ENCODE results near the gene DUS2.

DNA sequence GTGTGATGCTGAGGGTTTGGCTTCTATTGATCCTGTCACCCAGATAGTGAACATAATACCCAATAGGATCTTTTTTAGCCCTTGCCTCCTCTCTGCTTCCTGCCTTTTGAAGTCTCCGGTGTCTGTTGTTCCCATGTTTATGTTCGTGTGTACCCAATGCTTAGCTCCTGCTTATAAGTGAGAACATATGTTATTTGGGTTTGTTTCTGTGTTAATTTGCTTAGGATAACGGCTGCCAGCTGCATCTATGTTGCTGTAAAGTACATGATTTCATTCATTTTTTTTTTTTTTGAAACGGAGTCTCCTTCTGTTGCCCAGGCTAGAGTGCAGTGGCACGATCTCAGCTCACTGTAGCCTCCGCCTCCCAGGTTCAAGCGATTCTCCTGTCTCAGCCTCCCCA is 23.0 kb downstream of the DUS2 start:
- TF ChIP-seq ZNF777 (tag by site-specific recombination; IDR thresholded peaks at IDR 0.05; ENCODE audit: borderline replicate concordance), result no peak
- TF ChIP-seq ZNF514 (tag by site-specific recombination; IDR thresholded peaks at IDR 0.05), result no peak
- TF ChIP-seq ZNF221 (tag by site-specific recombination; IDR thresholded peaks at IDR 0.05; ENCODE audit: borderline replicate concordance), result no peak
- TF ChIP-seq ZFP41 (tag by site-specific recombination; IDR thresholded peaks at IDR 0.05; ENCODE audit: borderline replicate concordance), result no peak
- no peak for TF ChIP-seq ZBTB11 (tag by site-specific recombination; conservative IDR thresholded peaks at IDR 0.05; ENCODE audit: low read depth)
- no peak for TF ChIP-seq CTCF (tag by site-specific recombination; IDR thresholded peaks at IDR 0.05)
- TF ChIP-seq, protein P1, sequence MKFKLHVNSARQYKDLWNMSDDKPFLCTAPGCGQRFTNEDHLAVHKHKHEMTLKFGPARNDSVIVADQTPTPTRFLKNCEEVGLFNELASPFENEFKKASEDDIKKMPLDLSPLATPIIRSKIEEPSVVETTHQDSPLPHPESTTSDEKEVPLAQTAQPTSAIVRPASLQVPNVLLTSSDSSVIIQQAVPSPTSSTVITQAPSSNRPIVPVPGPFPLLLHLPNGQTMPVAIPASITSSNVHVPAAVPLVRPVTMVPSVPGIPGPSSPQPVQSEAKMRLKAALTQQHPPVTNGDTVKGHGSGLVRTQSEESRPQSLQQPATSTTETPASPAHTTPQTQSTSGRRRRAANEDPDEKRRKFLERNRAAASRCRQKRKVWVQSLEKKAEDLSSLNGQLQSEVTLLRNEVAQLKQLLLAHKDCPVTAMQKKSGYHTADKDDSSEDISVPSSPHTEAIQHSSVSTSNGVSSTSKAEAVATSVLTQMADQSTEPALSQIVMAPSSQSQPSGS (tag by site-specific recombination; IDR thresholded peaks at IDR 0.05; ENCODE audit: low read depth), result no peak
- TF ChIP-seq ZNF138 (tag by site-specific recombination; IDR thresholded peaks at IDR 0.05; ENCODE audit: borderline replicate concordance), result no peak
- no peak for TF ChIP-seq ZNF76 (tag by site-specific recombination; IDR thresholded peaks at IDR 0.05; ENCODE audit: borderline replicate concordance, low read depth)
- no peak for TF ChIP-seq MEIS1 (CRISPR knock-in tag; IDR thresholded peaks at IDR 0.05; ENCODE audit: borderline replicate concordance)
- no peak for TF ChIP-seq ZNF670 (tag by site-specific recombination; IDR thresholded peaks at IDR 0.05; ENCODE audit: low read depth)
